ENCODE results near the gene CTTN.
A peak's percentile ranks its signal among the peaks of the same experiment; 100 is the strongest.

The CTTN gene

DNA sequence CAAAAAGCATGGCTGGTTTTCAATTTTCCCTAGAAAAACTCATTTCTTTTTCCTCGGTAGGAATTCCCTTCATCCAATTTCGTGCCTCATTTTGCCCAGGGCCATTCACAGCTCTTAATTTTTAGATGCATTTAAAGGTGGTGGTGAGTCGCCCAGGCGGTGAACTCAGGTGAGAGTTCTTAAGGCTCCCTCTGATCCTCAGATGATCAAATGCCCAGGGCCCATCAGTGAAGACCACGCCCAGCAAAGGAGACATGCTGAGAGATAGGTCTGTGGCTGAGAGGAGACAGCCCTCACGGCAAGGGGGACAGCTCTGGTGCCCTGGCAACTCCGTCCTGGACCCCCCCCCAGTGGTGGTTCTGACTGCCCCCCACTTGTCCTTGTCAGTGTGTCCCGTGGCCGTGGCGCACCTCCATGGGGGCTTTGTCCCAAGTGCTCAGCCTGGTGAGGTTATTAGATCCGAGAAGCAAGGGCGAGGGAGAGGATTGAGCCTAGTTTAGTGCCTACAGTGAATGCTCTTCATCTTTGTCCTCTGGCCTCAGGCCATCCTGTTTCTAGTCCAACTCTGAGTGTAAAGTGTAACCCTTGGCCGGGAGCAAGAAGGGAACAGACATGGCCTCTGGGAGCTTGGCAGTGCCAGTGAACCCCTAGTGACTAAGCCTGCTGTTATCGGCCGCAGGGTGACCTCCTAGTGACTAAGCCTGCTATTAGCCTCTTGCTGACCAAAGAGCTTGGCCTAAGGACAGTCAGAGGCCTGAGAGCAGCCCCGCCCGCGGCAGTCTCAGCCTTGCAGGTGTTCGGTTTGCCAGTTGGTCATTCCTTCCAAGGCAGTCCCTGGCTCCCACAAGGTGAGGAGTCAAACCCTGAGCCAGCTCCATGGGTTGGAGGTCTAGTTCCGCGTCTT is 83.5 kb downstream of the CTTN start:
- Histone ChIP-seq H3K18ac (ENCODE audit: low read length) (no peak overlapping the region), H2BK5ac (ENCODE audit: low read length) (no peak overlapping the region)
- no CpG with 5 or more reads among the region's 21 CpGs for WGBS, 2 donors (ENCODE audit: extremely low coverage in 2 of 2, insufficient read length in 2 of 2, insufficient replicate concordance in 1 of 2)

GRCh38 chr11:70482529-70482917 is 84.2 kb downstream of the CTTN start:
- Histone ChIP-seq H3K23ac (ENCODE audit: low read depth, low read length, poor library complexity) (no peak overlapping the region), H3K14ac (ENCODE audit: low read length) (no peak overlapping the region), H3K79me1 (ENCODE audit: low read depth, low read length) (no peaks in the 10 kb centered on the region), H3K9me3 (replicated peaks in 1 of 2; ENCODE audit: control insufficient read depth in 2 of 2, insufficient read depth in 1 of 2, low read depth in 1 of 2, low read length in 2 of 2) (no peaks in the 10 kb centered on the region), H2AK5ac (ENCODE audit: low read depth, low read length) (no peak overlapping the region), H2BK5ac (ENCODE audit: low read length) (no peak overlapping the region), H3K4me1 (ENCODE audit: control insufficient read depth in 2 of 2, insufficient read depth in 1 of 2, low read depth in 1 of 2, low read length in 2 of 2) (peaks cover 1 to 13% of the 10 kb centered on the region in 2 donors), H3K36me3 (replicated peaks in 1 of 2; ENCODE audit: control insufficient read depth in 2 of 2, insufficient read depth in 2 of 2, low read length in 2 of 2) (peaks cover 0 to 60% of the 10 kb centered on the region in 2 donors), H2BK120ac (ENCODE audit: low read depth, low read length) (no peak overlapping the region), H3K4me2 (ENCODE audit: insufficient read depth, low read length, poor library complexity, severe bottlenecking) (no peak overlapping the region), H2BK15ac (ENCODE audit: low read length) (no peak overlapping the region), H2BK12ac (ENCODE audit: low read length) (no peak overlapping the region), H4K91ac (ENCODE audit: low read depth, low read length, poor library complexity) (no peak overlapping the region), H4K8ac (ENCODE audit: low read depth, low read length) (no peak overlapping the region), H3K27me3 (ENCODE audit: control insufficient read depth in 3 of 3, insufficient read depth in 3 of 3, low read depth in 1 of 3, low read length in 3 of 3) (no peaks in the 10 kb centered on the region), H3K18ac (ENCODE audit: low read length) (no peak overlapping the region), H3K9ac (ENCODE audit: low read depth, low read length, poor library complexity) (no peak overlapping the region), H2AFZ (ENCODE audit: low read length) (no peak overlapping the region), H3K4me3 (ENCODE audit: low read length in 2 of 2) (no peak overlapping the region), H3K27ac (replicated peaks; ENCODE audit: low read length) (no peak overlapping the region), H3K4ac (ENCODE audit: low read length) (no peak overlapping the region)
- no peak for DNase-seq (ENCODE audit: low spot score)
- no CpG with 5 or more reads among the region's 12 CpGs for WGBS, 2 donors (ENCODE audit: extremely low coverage in 2 of 2, insufficient read length in 2 of 2, insufficient replicate concordance in 1 of 2)

More for the DNA sequence above, 83.5 kb downstream of the CTTN start:
- H3K27ac ChIP-seq (replicated peaks; ENCODE audit: low read length) = no peak overlapping the region
- no peak overlapping the region for H3K4ac ChIP-seq (ENCODE audit: low read length)
- no peak for DNase-seq (ENCODE audit: low spot score)
- H3K27me3 ChIP-seq (ENCODE audit: control insufficient read depth in 3 of 3, insufficient read depth in 3 of 3, low read depth in 1 of 3, low read length in 3 of 3) = no peaks in the 10 kb centered on the region
- H4K91ac ChIP-seq (ENCODE audit: low read depth, low read length, poor library complexity) = no peak overlapping the region
- no peak overlapping the region for H3K23ac ChIP-seq (ENCODE audit: low read depth, low read length, poor library complexity)
- peak overlapping the region; percentile 51 for H3K9ac ChIP-seq (ENCODE audit: low read depth, low read length, poor library complexity)
- no peaks in the 10 kb centered on the region for H3K9me3 ChIP-seq (replicated peaks in 1 of 2; ENCODE audit: control insufficient read depth in 2 of 2, insufficient read depth in 1 of 2, low read depth in 1 of 2, low read length in 2 of 2)
- H2AK5ac ChIP-seq (ENCODE audit: low read depth, low read length) = no peak overlapping the region
- no peak overlapping the region for H2BK15ac ChIP-seq (ENCODE audit: low read length)
- no peaks in the 10 kb centered on the region for H3K79me1 ChIP-seq (ENCODE audit: low read depth, low read length)
- H2AFZ ChIP-seq (ENCODE audit: low read length) = no peak overlapping the region
- H4K8ac ChIP-seq (ENCODE audit: low read depth, low read length) = no peak overlapping the region
- peaks cover 0 to 55% of the 10 kb centered on the region in 2 donors for H3K36me3 ChIP-seq (replicated peaks in 1 of 2; ENCODE audit: control insufficient read depth in 2 of 2, insufficient read depth in 2 of 2, low read length in 2 of 2)
- H2BK120ac ChIP-seq (ENCODE audit: low read depth, low read length) = no peak overlapping the region
- H3K14ac ChIP-seq (ENCODE audit: low read length) = no peak overlapping the region
- no peak overlapping the region for H2BK12ac ChIP-seq (ENCODE audit: low read length)
- H3K4me2 ChIP-seq (ENCODE audit: insufficient read depth, low read length, poor library complexity, severe bottlenecking) = no peak overlapping the region
- peaks cover 3 to 17% of the 10 kb centered on the region in 2 donors for H3K4me1 ChIP-seq (ENCODE audit: control insufficient read depth in 2 of 2, insufficient read depth in 1 of 2, low read depth in 1 of 2, low read length in 2 of 2)
- no peak overlapping the region for H3K4me3 ChIP-seq (ENCODE audit: low read length in 2 of 2)

GRCh38 chr11:70483077-70483861 is 84.9 kb downstream of the CTTN start:
- no peak overlapping the region for H3K14ac ChIP-seq (ENCODE audit: low read length)
- H2AFZ ChIP-seq (ENCODE audit: low read length) = no peak overlapping the region
- no CpG with 5 or more reads among the region's 9 CpGs for WGBS, 2 donors (ENCODE audit: extremely low coverage in 2 of 2, insufficient read length in 2 of 2, insufficient replicate concordance in 1 of 2)
- H2BK120ac ChIP-seq (ENCODE audit: low read depth, low read length) = no peak overlapping the region
- H3K27me3 ChIP-seq (ENCODE audit: control insufficient read depth in 3 of 3, insufficient read depth in 3 of 3, low read depth in 1 of 3, low read length in 3 of 3) = no peaks in the 10 kb centered on the region
- H3K18ac ChIP-seq (ENCODE audit: low read length) = no peak overlapping the region
- H2BK5ac ChIP-seq (ENCODE audit: low read length) = no peak overlapping the region
- no peak overlapping the region for H3K4me2 ChIP-seq (ENCODE audit: insufficient read depth, low read length, poor library complexity, severe bottlenecking)
- H3K79me1 ChIP-seq (ENCODE audit: low read depth, low read length) = no peaks in the 10 kb centered on the region
- H4K91ac ChIP-seq (ENCODE audit: low read depth, low read length, poor library complexity) = no peak overlapping the region
- no peak overlapping the region for H3K9ac ChIP-seq (ENCODE audit: low read depth, low read length, poor library complexity)
- H3K4me1 ChIP-seq (ENCODE audit: control insufficient read depth in 2 of 2, insufficient read depth in 1 of 2, low read depth in 1 of 2, low read length in 2 of 2) = peaks cover 0 to 6% of the 10 kb centered on the region in 2 donors
- H3K4me3 ChIP-seq (ENCODE audit: low read length in 2 of 2) = no peak overlapping the region
- H3K4ac ChIP-seq (ENCODE audit: low read length) = no peak overlapping the region
- no peaks in the 10 kb centered on the region for H3K9me3 ChIP-seq (replicated peaks in 1 of 2; ENCODE audit: control insufficient read depth in 2 of 2, insufficient read depth in 1 of 2, low read depth in 1 of 2, low read length in 2 of 2)
- H2AK5ac ChIP-seq (ENCODE audit: low read depth, low read length) = no peak overlapping the region
- no peak overlapping the region for H4K8ac ChIP-seq (ENCODE audit: low read depth, low read length)
- no peak for DNase-seq (ENCODE audit: low spot score)
- peaks cover 0 to 66% of the 10 kb centered on the region in 2 donors for H3K36me3 ChIP-seq (replicated peaks in 1 of 2; ENCODE audit: control insufficient read depth in 2 of 2, insufficient read depth in 2 of 2, low read length in 2 of 2)
- no peak overlapping the region for H2BK15ac ChIP-seq (ENCODE audit: low read length)
- H2BK12ac ChIP-seq (ENCODE audit: low read length) = no peak overlapping the region
- no peak overlapping the region for H3K27ac ChIP-seq (replicated peaks; ENCODE audit: low read length)
- H3K23ac ChIP-seq (ENCODE audit: low read depth, low read length, poor library complexity) = no peak overlapping the region

- peaks cover 0 to 1% of the 10 kb centered on the region in 2 donors for H3K4me1 ChIP-seq (ENCODE audit: control insufficient read depth in 2 of 2, insufficient read depth in 1 of 2, low read depth in 1 of 2, low read length in 2 of 2)
- no peaks in the 10 kb centered on the region for H3K79me1 ChIP-seq (ENCODE audit: low read depth, low read length)
- no peak overlapping the region for H2BK12ac ChIP-seq (ENCODE audit: low read length)
- H3K27ac ChIP-seq (replicated peaks; ENCODE audit: low read length) = no peak overlapping the region
- no CpG with 5 or more reads among the region's 2 CpGs for WGBS, 2 donors (ENCODE audit: extremely low coverage in 2 of 2, insufficient read length in 2 of 2, insufficient replicate concordance in 1 of 2)
- H3K4me2 ChIP-seq (ENCODE audit: insufficient read depth, low read length, poor library complexity, severe bottlenecking) = no peak overlapping the region
- no peak overlapping the region for H2BK5ac ChIP-seq (ENCODE audit: low read length)
- H3K4ac ChIP-seq (ENCODE audit: low read length) = no peak overlapping the region
- no peaks in the 10 kb centered on the region for H3K27me3 ChIP-seq (ENCODE audit: control insufficient read depth in 3 of 3, insufficient read depth in 3 of 3, low read depth in 1 of 3, low read length in 3 of 3)
- no peak overlapping the region for H3K23ac ChIP-seq (ENCODE audit: low read depth, low read length, poor library complexity)
- H3K9ac ChIP-seq (ENCODE audit: low read depth, low read length, poor library complexity) = no peak overlapping the region
- H2AFZ ChIP-seq (ENCODE audit: low read length) = no peak overlapping the region
- no peak for DNase-seq (ENCODE audit: low spot score)
- H2BK15ac ChIP-seq (ENCODE audit: low read length) = no peak overlapping the region
- H2BK120ac ChIP-seq (ENCODE audit: low read depth, low read length) = no peak overlapping the region
- H3K18ac ChIP-seq (ENCODE audit: low read length) = no peak overlapping the region
- H3K14ac ChIP-seq (ENCODE audit: low read length) = no peak overlapping the region
- H4K8ac ChIP-seq (ENCODE audit: low read depth, low read length) = no peak overlapping the region
- H3K4me3 ChIP-seq (ENCODE audit: low read length in 2 of 2) = no peak overlapping the region
- peaks cover 0 to 73% of the 10 kb centered on the region in 2 donors for H3K36me3 ChIP-seq (replicated peaks in 1 of 2; ENCODE audit: control insufficient read depth in 2 of 2, insufficient read depth in 2 of 2, low read length in 2 of 2)
- H2AK5ac ChIP-seq (ENCODE audit: low read depth, low read length) = no peak overlapping the region
- peaks cover 0 to 1% of the 10 kb centered on the region in 2 donors for H3K9me3 ChIP-seq (replicated peaks in 1 of 2; ENCODE audit: control insufficient read depth in 2 of 2, insufficient read depth in 1 of 2, low read depth in 1 of 2, low read length in 2 of 2)
- no peak overlapping the region for H4K91ac ChIP-seq (ENCODE audit: low read depth, low read length, poor library complexity)
Observed at GRCh38 chr11:70483917-70484316, 85.6 kb downstream of the CTTN start.

Measured in neuronal stem cell (in vitro differentiated cells).